GM12875 (cell line): Measurements from ENCODE around the gene EIF2B4.

ENCODE experiments used
- H3K4me3 ChIP-seq: one replicate; pipeline ENCODE4 v1.5.1; 2011; ENCODE audit warnings: low read depth, low read length, control low read depth
- TF ChIP-seq, protein P1 (sequence below): IDR thresholded peaks from 2 replicates; pipeline ENCODE4 v1.5.1; 2011; ENCODE audit warnings: low read depth, mild to moderate bottlenecking, control low read depth, inconsistent platforms, low read length, moderate library complexity, borderline replicate concordance; ENCODE audit not compliant: insufficient read depth

The EIF2B4 gene

DNA sequence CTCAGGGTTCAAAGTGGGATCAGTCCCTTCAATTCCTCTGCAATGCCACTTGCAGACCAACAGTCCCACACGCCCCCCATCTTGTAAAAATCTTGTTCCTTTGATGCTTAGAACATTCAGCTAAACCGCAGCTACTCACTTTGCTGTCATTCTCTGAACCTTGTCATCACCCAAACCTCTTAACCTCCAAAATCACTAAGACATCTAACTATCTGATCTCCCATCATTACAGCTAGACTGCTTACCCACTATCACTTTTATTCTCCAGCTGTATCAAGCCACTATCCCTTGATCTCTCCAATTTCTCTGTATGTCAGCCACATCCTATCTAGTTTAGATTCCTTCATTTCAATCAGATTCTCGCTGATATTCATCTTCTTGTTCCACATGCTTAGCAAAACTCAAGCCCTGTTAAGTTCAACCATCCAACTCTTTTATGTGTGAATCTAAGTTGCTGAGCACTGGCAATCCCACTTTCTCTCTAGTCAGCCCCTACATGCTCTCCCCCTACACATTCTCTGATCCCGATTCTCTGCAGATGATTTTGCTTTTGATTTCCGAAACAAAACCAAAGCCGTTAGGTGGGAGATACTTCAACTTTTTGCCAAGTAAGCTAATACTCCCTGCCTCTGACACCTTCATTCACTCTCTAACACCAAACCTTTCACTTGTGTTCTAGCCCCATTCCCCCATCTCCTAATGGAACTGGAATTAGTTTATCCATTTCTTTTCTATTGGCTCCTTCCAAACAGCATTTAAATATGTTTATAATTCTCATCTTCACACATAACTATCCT, 18.1 kb downstream of the EIF2B4 start:
- no peak overlapping the region for H3K4me3 ChIP-seq
- TF ChIP-seq, protein P1, sequence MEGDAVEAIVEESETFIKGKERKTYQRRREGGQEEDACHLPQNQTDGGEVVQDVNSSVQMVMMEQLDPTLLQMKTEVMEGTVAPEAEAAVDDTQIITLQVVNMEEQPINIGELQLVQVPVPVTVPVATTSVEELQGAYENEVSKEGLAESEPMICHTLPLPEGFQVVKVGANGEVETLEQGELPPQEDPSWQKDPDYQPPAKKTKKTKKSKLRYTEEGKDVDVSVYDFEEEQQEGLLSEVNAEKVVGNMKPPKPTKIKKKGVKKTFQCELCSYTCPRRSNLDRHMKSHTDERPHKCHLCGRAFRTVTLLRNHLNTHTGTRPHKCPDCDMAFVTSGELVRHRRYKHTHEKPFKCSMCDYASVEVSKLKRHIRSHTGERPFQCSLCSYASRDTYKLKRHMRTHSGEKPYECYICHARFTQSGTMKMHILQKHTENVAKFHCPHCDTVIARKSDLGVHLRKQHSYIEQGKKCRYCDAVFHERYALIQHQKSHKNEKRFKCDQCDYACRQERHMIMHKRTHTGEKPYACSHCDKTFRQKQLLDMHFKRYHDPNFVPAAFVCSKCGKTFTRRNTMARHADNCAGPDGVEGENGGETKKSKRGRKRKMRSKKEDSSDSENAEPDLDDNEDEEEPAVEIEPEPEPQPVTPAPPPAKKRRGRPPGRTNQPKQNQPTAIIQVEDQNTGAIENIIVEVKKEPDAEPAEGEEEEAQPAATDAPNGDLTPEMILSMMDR: no peak

DNA sequence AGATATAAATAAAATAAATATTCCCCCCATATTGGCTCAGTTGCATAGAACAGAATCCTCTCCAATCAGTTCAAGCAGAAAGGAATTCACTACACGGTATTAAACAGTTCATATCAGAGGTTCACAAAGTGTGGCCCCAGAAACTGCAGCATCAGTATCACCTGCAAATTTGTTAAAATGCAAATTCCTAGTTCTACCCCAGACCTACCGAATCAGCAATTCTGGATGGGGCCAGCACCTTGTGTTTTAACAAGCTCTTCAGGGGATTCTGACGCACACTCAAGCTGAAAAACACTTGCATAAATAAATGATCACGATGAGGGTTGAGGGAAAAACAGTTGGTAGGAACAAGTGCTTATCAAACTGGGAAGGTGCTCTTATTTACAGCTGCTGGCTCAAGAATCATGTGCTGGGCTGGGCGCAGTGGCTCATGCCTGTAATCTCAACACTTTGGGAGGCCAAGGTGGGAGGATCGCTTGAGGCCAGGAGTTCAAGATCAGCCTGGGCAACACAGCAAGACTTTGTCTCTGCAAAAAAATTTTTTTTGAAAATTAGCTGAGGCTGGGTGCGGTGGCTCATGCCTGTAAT, 19.9 kb downstream of the EIF2B4 start:
- TF ChIP-seq, protein P1: no peak
- no peak overlapping the region for H3K4me3 ChIP-seq

DNA sequence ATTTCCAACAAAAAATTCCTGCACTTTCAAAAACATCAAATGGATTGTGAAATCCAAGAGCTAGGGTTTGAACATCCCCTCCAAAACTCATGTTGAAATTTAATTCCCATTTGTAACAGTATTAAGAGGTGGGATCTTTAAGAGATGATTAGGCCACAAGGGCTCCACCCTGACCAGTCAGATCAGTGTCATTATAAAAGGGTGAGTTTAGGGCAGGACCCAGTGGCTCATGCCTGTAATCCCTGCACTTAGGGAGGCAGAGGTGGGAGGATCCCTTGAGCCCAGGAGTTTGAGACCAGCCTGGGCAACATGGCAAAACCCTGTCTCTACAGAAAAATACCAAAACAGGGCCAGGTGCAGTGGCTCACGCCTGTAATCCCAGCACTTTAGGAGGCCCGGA, 22.5 kb downstream of the EIF2B4 start:
- TF ChIP-seq, protein P1: no peak
- H3K4me3 ChIP-seq: no peak overlapping the region

DNA sequence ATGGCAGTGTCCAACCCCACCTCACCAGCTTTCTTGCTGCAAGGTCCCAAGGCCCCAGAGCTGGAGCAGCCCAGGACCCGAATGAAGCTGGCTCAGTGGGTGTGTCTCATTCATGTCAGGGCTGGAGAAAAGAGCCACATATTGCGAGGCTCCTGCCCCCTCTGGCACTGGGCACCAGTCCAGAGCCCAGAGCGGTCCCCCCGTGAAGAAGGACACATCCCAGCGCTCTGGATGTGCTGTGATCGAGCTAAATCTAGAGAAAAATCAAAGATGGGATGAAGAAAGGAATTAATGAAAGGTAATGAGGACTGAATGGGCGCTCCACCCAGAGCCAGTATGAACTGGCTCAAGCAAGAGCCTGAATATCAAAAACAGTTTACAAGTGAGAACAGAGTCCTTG, 34.0 kb downstream of the EIF2B4 start:
- H3K4me3 ChIP-seq: no peak overlapping the region
- TF ChIP-seq, protein P1: no peak

DNA sequence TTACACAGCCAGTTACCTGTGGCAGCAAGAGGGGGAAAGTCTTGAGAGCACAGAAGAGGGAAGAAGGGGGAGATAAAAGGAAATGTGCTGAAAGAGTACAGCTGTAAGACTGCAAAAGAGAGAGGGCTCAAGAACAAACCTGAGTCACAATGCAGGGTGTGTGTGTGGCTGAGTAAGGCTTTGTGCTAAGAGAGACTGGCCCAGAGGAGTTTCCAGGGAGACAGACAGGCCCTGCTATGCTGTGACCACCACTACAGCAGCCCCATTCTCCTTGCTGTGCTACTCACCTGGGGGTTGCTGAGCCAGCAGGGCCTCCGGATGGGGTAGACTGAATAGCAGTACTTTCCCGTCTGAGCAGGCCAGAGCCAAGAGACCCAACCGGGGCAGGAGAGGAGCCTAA, 34.8 kb downstream of the EIF2B4 start:
- TF ChIP-seq, protein P1: no peak
- no peak overlapping the region for H3K4me3 ChIP-seq

DNA sequence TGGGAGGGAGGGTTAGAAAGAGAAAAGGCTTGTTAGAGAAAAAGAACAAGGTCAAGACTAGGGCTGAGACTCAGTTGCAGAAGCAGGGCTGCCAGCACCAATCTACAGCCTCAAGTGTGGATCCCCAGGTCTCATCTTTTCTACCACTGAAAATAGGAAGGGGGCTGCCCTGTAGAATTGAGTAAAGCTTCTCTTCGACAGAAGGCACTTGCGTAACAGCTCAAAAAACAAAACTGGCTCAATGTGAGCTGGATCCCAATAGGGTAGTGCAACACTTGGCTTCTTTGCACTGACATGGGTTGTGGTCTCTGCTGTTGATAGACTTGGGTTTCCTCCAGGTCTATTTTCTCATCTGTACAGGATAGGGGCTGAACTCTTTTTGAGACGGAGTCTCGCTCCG, 45.4 kb downstream of the EIF2B4 start:
- no peak overlapping the region for H3K4me3 ChIP-seq
- TF ChIP-seq, protein P1: no peak
